ENCODE results near the gene AFF2. TPM values are rescaled to one million over a fixed set of nuclear protein-coding genes. Genes with fewer than 3 reads are reported as not detected.

AFF2 gene
- total RNA-seq: 0.35 and 1.3 TPM in 2 replicates

DNA sequence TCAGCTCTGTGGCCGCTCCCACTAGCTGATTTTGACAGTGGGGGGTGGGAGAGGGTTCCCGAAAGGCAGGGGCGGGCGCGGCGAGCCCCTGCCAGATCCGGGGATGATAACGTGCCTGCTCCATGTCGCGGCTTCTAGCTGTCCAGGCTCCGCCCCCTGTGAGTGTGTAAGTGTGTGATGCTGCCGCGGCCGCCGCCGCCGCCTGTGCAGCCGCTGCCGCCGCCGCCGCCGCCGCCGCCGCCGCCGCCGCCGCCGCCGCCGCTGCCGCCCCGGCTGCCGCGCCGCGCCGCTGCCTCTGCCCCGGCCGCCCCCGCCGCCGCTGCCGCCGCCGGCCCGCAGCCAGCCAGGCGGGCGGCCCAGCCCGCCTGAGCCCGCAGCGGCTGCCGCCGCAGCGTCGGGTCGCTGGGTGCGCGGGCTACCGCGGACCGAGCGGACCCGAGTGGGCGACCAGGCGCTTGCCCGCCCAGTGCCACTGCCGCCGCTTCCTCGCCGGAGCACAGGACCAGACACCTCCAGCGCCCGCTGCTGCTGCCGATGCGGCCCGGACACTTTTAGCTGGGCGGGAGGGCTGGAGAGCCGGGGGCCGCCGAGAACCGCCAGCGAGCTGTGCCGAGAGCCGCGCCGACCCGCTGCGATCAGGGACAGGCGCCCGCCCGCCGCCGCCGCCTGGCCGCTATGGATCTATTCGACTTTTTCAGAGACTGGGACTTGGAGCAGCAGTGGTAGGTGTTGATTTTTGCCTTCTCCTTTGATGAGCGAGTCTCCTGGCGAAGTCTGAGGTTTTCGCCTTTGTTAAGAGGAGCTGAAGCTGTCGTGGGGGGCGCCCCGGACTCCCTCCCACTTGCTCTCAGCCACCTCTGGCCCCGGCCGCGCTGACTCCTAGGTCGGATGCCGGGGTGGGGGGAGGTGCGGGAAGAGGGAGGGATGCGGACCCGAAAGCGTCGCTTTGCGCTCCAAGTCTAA, at the start of gene AFF2:
Gene AFF2, plus strand, starts transcription at position 195 of the 963 bp plus-strand sequence. Its CDS starts 481 bp downstream, at position 676.
- no peak for DNase-seq (ENCODE audit: low read depth)

DNA sequence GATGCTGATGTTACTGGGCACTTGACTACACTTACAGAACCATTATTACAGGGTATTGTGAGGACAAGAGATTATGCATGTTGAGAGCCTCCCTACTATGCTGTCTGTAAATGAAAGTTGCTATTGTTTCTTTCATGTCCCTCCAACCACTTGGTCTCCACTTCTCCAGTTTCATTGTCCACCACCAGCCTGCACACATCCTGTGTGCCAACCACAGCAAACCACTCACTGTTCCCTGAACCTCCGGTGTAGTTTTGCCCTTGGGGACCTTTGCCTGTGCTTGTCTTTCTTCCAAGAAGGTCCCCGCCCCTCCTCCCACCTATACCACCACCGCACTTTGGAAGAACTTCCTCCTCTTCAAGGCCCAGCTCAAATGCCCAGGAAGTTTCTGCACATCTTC, 43.1 kb upstream of the AFF2 start:
- no peak for DNase-seq (ENCODE audit: low read depth)

DNA sequence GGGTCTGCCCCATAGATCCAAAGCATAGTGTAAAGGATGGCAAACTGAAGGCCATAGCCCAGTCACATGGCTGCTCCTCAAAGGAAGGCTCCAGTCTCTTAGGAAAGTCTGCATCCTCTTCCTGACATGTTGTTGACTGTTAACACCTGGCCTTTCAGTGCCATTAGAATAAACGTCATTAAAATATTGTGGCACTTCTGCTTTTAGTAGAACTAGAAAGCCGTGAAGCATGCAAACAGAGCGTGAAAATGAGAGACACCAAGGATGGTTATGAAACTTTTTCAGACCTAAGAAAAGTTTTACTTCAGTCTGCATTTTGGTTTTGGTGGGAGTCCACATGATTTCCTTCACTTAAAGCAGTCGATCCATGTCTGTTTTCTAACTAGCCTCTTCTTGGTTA, 41.1 kb upstream of the AFF2 start:
- no peak for DNase-seq (ENCODE audit: low read depth)

DNA sequence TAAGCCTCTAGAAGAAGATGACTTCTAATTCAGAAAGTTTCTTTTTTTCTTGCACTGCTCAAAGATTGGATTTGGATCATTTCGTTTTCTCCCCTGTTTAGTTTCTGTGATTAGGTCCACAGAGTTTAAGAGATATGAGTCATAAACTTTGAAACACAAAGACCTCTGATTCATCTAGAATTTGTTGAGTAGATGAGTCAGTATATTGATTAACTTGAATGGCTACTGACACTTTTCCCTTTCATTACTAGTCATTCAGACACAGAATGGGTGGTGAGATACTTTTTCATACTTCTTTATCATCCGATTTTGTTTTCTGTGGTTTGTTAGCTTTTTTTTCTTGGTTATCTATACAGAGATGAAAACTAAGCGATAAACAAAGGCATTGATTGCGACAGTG, 34.1 kb upstream of the AFF2 start:
- DNase-seq (ENCODE audit: low read depth): peak; percentile 60

DNA sequence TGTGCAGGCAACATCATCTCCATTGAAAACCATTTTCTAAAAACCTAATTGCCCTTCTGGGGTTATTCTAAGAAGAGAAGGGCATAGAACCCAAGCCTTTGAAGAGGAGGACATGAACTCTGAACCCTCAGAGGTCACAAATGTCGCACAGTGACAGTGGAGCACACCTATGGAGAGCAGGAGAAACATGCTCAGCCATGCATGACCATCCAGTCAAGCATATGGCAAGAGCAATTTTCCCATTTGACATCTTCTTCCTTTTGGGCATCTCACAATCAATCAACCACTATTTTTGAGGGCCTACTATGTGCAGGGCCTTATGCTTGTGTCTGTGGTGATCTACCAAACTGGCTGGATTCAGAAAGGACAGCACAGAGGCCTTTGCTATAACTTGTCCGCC, 30.1 kb upstream of the AFF2 start:
- no peak for DNase-seq (ENCODE audit: low read depth)

DNA sequence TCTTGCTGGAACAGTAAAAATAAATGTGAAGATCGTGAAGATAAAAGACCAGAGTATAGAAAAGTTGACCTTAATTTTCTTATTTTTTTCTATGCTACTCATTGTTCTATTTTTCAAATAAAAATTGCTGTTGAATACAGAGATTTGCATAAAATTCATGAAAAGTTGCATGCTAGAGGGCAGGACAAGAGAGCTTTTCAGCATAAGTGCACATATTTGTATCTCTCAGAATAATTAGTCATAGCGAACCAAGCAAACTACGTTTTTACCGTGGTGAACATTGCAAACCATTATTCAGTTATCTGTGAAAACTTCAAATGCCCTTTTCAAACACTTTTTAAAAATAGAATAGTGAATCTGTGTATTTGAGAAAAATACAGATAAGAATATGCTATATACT, 26.4 kb upstream of the AFF2 start:
- DNase-seq (ENCODE audit: low read depth): no peak

DNA sequence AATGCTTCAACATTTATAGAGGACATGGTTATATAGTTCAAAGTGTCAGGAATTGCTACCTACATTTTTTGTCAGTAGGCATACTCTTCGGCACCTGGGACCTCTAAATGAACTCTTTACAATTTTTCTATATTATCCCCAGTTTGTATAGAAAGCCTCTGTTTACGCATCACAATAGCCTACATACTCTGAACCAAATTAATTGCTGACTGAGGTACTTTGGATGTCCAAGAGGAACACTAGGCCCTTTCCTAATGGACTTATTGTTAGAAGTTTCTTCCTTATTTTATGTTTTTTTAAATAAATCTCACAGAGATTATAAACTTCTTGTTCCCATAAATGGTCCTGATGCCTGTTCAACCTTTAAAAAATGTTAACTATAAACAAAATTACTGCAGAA, 8.4 kb upstream of the AFF2 start:
- no peak for DNase-seq (ENCODE audit: low read depth)

DNA sequence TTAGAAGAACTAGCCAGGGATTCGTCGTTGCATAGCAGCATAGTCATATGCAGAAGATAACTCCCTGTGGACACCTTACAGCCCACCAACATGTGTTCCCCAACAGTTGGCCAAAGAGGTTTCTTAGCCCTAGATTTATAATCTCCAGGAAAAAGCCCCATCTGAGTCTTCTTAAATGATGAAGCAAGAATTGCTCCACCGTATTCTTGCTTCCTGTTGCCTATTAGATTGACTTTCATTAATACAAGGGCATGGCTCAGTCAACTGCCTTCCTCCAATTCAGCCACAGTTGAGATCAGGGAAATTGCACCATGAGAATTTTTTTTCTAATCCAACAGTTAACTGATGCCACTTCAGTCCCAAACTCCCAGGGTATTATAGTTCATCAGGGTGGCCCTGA, 5.2 kb upstream of the AFF2 start:
- no peak for DNase-seq (ENCODE audit: low read depth)

DNA sequence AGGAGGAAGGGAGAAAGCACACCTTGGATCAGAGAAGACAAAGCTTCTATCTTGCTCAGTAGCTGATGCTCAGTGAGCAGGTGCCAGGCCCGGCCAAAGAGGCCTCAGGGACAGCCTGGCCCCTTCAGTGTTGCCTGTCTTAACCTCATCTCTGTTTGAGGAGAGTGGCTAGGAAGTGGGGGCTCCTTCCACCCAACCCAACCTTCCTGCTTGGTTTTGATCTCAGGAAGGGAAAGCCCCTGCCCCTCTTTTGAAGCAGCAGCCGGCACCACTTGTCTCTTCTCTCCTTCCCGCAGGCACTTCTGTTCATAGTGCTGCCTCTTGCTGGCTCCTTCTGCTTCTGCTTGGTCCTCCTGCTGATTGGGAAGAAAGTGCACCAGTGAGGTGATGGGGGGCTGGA, 2.4 kb upstream of the AFF2 start:
- DNase-seq (ENCODE audit: low read depth): no peak

DNA sequence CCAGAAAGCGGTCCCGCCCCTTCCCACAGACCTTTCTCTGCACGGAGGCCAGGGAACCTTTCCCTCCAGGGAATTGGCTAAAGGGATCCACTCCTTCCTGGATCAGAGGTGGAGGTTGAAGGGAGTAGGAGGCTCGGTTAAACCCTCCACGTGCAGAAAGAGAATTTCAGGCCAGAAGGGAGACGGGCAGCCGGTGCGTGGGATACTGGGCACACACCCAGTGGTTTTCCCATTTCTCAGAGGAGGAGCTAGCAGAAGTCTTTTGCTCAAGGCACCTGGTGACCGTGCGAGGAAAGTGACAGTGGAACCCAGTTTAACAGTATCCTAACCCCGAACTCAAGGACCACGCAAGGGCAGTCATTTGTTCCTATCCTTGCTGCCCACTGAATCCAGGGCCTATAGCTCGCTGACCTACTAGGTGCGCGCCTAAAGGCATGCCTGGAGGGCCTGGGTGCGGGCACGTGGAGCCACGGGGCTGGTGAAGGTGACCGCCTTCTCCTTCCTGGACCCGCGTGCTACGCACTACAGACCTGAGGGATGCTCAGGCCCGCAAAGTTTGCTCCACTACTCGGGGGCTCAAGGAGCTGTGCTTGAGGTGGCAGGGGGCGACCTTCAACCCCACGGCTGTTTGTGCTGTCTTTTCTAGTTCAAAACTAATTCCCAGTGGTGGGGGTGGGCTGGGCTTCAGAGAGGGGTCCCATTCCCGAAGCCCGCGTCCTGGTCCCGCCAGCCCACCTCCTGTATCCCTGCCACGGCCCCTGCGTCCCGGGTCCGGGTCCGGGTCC, 587 bp upstream of the AFF2 start:
- DNase-seq (ENCODE audit: low read depth): no peak

DNA sequence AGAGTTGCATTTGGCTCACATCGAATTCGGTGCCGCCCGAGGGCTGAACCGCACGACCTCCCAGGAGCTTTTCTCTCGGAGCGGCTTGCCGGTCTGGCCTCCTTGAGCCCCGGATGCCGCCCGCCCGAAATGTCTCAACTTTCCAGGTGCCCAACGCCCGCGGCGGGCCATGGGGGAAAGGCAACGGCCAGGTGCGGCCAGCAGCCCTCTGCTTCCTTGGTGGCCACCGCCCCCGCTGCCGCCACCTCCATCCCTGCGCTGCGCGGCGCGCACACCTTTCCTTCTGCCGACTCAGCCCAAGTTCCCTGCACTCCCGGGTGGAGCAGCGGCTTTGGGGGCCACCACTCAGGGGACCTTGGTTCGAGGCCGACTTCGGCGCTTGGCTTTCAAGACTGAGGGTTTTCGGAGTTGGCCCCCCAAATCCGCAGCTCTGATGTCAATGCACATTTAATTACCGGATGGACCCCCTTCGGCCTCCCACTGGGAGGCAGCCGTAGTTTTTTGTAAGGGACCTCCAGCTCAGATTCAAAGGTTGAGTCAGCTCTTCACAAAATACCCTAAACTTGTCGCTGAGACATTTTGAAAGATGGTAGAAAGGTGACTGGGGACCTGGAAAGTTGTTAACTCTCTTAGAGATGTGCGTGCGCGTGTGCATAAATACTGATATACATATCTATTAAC, 1.1 kb downstream of the AFF2 start:
- no peak for DNase-seq (ENCODE audit: low read depth)

DNA sequence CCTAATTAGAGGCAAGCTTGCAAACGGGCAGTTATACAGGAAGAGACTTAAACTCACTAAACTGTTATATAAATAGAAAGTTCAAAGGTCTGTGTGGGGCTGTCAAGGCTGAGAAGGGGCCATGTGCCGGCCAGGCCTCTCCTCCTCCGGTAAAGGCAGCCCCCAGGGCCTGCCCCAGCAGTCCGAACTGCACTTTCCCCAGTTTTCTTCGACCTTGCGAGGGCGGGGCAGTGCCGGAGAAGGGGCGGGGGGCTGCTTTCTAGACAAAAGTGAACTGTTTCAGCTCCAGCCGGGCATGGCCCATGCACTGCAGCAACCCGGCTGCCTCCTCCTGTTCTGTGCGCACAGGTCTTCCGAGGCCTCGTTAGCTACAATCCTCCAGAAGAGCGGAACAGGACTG, 4.1 kb downstream of the AFF2 start:
- no peak for DNase-seq (ENCODE audit: low read depth)

DNA sequence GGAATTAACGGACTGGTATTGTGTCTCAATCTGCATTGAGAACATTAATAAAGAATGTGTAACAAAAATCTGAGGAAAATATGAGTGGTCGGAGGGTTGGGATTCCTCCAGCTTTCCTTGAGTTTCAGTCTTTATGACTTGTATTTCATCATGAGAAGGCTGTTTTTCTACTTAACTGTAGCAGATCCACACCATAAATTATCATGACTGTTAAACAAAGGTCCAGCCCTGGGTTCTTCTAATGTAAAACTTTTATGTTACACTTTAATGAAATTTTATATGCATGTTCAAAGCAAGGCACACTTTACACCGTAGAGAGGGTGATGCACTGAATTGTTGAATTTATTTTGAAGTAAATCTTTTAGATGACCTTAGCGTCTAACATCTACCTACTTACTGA, 7.0 kb downstream of the AFF2 start:
- no peak for DNase-seq (ENCODE audit: low read depth)

DNA sequence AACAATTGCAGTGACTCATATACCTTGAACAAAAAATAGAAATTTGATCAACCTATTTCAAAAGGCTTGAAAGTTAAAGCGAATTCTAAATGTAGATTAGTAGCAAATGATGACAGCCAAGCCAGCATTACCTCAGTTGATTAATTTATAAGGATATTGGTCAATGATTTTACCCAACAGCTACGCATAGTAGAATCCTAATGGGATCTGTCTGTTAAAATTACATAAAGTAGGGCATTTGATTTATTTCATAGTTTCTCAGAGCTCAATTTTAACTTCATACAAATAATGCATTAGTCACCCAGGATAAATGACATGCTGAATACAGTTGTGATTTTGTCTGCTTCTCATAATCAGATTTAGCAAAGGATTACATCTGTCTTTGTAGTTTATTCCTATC, 12.0 kb downstream of the AFF2 start:
- DNase-seq (ENCODE audit: low read depth): no peak

DNA sequence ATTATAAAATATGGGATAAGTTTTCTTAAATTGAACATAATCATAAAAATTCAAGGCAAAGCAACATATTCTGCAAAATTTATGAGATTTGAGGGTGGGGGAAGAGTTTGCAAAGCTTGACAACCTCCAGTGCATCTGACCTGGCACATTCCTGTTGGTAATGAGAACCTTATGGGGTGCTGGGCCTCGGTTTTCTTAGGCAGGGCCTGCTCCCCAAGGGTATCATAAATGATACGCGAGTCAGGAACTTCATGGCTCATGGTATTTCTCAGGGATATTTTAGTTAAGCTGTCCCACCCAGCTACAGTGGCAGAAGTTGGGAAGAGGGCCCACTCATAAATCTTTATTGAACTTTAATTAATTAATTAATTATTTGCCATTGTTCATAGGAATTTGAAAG, 13.2 kb downstream of the AFF2 start:
- DNase-seq (ENCODE audit: low read depth): no peak

DNA sequence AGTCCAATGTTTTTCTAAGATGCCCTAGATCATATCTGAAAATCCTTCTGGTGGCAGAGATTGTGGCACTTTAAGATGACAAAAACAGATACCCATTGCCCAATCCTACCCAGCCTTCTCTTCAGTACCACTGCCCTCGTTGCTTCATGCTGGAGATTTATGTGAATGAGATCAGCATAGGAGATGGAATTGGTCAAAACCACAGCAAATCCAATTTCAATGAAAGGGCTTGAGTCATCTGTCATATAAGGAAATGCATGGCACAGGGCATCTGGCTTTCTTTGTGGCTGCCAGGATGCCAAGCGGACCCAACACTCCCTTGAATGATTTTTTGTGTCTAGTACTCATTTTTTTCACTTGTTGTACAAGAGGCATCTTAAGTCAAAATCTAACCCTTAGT, 16.8 kb downstream of the AFF2 start:
- DNase-seq (ENCODE audit: low read depth): peak; percentile 63

DNA sequence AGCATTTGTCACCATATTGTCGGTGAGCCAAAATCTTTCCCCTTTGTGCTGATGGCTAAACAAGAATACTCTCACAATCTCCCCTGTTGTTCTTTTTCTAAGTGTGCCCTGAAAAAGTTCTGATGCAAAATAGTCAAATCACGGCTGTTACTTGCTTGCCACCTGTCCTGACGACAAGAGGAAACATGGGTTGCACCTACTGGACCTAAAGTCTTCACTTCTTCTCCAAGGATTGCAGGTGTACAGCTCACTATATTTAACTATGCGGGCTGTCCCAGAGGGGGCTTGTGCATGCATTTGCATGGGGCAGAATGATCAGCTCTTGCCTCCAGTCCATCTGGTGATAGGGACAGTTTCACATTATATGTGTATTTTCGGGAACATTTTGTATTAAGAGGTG, 21.6 kb downstream of the AFF2 start:
- DNase-seq (ENCODE audit: low read depth): no peak

DNA sequence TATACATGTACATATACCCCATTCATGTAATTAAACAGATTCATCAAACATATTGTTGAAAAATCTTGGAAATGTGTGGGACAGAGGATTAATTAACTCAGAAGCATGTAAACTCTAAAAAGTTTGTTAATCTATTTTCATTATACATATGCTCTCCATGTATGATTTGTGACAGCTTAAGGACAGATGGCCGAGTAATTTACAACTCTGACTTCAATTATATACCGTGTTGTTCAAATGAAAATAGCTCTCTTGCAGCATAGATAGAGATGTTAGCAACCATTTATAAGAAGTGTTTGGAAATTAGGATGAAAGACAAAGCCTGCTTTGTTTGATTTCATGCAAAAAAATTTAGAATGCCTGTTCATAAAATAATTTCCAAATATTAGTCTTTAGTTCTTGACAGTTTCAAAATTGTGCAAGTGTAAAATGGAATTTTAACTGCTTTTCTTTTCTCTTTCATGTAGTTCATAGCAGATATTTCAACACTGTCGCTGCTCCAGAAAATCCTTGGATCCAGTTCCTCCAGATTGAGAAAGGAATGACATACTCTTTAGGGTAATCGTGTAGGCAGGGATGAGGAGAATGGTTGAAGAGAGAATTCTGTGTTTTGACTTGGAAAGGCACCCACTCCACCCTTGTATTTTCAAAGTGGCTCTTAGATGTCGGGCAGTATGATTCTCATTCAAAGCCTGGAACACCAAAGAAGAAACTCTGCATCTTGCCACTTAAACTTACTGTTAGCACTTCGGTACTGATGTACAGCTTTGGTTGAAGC, 23.1 kb downstream of the AFF2 start:
- no peak for DNase-seq (ENCODE audit: low read depth)

DNA sequence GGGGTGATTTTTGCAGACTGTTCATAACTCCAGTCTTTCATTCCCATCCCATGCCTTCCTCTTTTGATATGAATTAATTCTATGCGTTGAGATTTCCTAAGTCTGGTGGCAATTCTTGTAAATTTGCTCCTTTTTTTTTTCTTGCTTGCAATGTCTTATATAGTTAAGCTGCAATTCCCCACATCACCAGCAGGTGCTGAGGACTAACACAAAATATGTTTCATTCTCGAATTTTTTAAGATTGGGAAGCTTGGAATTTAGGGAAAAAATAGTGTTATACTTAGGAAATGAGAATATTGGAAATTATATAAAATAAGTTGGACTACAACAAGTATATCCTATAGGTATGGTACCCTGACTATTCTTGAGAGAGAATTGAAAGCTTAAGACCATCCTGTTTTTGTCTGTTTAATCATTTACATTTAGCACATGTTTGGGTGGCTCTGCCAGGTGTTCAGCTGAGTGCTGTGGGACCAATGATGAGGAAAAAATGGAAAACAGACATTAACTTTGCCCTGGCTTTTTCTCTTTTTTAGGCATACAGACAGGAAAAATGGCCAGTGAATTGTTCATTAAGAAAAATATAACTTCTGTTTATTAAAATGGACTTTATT, 30.2 kb downstream of the AFF2 start:
- peak; percentile 4 for DNase-seq (ENCODE audit: low read depth)

DNA sequence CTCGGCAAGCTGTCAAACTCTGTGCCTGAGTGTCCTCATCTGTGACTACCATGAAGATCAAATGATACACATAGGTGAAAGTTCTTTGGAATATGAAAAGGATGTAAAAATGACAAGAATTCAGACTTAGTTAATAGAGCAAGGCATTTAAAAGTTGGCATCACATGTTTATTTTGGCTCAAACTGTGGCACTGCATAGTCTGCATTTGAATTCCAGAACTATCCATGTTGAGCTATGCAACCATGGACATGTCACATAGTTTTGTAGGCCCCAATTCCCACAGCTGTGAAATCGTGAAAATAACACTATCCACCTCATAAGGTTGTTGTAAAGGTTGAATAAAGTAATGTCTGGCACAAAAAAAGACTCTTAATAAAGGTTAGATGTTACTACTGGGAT, 33.9 kb downstream of the AFF2 start:
- no peak for DNase-seq (ENCODE audit: low read depth)

DNA sequence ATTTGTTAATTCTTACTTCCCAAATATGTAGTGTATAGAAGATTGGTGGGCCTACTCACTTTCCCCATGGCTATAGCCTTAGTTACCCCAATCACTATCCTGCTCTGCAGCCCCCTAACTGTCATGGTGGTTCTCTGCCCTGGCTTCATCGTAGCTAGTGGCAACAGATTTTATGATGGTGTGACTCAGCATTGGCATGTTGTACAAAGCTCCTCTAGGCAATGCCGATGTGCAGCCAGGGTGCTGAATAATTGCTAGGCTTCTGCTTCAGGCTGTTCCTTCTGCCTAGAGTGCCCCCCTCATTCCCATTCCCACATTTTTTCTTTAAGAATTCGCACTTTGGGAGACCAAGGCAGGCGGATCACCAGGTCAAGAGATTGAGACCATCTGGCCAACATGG, 35.2 kb downstream of the AFF2 start:
- no peak for DNase-seq (ENCODE audit: low read depth)
